ENCODE measurements around the gene HSPA1L.

HSPA1L gene

GRCh38 chr6:31780507-31781243, 34.4 kb downstream of the HSPA1L start:
- no peak for DNase-seq

- DNase-seq: no peak
Measured at GRCh38 chr6:31779908-31780307, 35.2 kb downstream of the HSPA1L start.

- no peak for DNase-seq
Measured at GRCh38 chr6:31778999-31779885, 35.8 kb downstream of the HSPA1L start.

DNA sequence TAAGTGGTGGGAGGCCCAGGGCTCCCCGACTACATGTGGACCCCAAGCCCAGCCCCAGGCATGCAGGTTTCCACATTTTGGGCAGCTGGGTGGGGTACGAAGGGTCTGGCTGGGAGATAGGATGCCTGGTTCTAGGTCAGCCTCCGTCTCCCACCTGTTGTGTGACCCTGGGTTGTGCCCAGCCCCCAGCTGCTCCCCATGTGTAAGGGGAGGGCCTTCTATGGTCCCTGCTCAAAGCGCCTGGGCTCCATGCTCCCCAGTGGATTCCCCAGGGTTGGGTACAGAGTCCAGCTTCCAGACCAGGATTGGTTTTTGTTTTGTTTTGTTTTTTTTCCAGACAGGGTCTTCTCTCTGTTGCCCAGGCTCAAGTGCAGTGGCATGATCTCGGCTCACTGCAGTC, 36.9 kb downstream of the HSPA1L start:
- DNase-seq: no peak

DNA sequence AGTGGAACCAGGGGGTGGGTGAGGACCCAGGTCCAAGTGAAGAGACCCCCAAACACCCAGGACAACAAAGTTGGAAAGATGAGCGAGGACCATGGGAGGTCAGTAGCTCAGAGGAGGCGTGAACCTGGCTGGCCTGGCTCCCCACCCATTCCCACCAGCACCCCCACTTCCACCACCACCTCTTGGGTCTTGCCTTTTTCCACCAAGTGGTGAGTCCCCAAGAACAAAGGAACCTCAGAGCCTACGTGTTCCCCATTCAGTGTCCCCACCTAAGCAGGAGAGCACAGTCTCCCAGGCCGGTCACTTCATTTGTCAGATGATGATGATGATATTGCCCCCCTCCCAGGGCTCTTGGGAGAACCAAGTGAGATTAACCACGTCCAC, 37.4 kb downstream of the HSPA1L start:
- no peak for DNase-seq

DNA sequence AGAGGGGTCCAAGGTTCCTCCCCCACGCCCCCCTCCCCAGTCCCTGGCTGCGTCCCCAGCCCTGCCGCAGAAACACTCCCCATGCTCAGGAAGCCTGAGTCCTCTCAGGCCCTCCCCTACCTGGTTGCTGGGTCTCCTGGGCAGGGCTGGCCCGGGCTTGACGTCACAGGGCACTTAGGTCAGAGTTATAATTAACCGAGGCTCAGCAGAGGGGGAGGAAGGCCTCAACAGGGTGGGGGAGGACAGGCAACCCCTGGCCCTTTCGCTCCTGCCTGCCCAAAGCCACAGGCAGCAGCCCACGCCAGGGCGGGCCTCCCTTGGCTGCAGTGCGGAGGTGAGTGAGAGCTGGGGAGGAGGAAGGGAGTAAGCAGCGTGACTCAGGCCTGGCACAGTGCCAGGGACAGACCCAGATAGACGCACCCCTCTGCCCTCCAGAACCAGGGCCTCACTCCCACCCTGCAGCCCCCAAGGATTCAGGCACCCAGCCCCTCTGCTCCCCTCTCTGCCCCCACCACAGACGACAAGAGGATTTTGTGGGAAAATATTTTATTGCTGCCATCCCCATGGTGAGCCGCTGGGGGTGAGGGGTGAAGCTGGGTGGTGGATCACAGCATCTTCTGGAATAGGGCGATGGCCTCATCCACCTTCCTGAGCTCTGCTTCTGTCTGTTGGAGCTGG, 38.0 kb downstream of the HSPA1L start, which contains the start of gene VWA7:
TSS of gene VWA7 (minus strand) at position 340 of the 678 bp plus-strand sequence. CDS start 549 bp downstream, outside the sequence.
- DNase-seq: peak; percentile 79

DNA sequence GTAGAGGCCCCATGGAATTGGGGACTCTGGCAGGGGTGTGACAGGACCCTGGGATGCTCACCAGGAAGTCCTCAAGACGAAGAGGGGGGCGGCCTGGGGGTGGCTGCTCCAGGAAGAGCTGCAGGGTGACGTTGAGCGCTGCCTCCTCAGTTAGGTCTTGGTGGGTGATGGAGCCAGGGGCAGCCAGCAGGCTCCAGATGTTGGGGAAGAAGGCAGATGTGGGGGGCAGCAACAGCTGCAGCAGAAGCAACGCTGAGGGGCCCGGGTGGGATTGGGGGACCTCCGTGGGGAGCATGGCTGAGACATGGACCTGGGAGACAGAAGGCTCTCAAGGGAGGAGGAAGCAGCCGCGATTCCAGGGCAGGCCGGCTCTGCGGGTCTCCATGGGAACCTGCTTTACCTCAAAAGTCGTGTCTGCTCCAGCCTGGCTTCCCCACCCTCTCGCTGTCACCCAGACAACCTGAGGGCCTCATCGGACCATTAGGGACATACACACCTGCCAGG, 38.5 kb downstream of the HSPA1L start:
- no peak for DNase-seq

DNA sequence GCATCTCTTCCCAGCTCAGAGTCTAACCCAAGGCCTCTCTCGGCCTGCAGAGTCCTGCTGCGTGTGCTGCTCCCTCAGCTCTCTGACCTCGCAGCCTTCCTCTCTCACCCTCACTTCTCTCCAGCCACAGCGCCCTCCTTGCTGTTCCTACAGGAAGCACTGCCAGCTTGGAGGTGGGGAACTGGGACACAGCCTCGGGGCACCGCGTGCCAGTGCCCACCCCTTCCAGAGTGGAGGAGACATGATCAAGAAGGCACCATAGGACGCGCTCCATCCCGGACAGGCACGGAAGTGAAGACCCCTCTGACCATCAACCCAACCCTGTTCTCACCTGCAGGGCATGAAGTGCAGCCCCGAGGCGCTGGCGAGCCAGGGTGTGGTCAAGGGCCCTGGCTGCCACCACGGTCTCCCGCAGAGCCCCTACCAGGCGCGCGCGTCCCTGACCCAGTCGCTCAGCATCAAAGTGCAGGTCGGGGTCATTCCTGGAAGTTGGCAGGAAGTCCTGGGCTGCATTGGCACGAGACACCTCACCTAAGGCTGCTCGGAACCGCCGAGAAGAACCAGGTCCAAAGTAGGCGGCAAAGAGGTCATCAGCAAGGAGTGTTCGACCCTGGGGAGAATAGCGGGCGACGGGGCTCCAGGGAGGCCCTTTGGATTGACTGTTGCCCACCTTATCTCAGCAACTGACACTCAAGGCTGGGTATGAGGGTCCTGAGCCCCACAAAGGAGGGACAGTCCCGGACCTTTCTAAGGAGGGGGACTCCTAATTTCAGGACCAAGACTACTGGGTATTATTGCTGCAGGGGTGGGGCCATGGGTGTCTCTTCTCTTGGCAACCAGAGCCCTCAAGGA, 39.2 kb downstream of the HSPA1L start:
- DNase-seq: no peak

- no peak for DNase-seq
Measured at GRCh38 chr6:31775184-31775583, 39.9 kb downstream of the HSPA1L start.

- no peak for DNase-seq
Measured at GRCh38 chr6:31771992-31772358, 43.1 kb downstream of the HSPA1L start.

- DNase-seq: no peak
Measured at GRCh38 chr6:31770860-31771259, 44.2 kb downstream of the HSPA1L start.

DNA sequence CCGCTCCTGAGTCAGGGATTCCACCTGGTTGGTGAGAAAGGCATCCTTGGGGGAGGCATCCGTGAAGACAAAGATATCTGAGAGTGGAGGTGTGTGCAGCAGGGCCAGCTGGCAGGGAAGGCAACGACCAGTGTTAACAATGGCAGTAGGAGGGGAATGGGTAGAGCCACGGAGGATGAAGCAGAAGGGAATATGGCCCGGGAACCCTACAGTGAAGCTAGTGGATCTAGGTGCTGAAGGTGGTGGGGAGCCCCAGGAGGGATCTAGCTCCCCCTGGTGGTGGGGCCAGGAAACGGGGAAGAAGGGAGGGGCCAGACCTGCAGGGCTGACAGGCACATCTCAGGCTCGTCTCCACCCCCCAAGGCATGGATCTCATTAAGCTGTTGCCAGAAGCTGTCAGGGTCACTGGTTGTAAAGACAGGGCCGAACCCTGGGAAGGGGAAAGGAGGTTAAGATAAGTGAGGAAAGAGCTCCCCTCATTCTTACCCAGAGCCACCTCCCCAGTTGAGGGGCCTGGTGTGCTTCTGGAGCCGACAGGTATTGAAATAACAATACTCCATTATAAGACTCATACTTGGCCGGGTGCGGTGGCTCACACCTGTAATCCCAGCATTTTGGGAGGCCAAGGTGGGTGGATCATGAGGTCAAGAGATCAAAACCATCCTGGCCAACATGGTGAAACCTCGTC, 45.3 kb downstream of the HSPA1L start:
- DNase-seq: peak; percentile 87

DNA sequence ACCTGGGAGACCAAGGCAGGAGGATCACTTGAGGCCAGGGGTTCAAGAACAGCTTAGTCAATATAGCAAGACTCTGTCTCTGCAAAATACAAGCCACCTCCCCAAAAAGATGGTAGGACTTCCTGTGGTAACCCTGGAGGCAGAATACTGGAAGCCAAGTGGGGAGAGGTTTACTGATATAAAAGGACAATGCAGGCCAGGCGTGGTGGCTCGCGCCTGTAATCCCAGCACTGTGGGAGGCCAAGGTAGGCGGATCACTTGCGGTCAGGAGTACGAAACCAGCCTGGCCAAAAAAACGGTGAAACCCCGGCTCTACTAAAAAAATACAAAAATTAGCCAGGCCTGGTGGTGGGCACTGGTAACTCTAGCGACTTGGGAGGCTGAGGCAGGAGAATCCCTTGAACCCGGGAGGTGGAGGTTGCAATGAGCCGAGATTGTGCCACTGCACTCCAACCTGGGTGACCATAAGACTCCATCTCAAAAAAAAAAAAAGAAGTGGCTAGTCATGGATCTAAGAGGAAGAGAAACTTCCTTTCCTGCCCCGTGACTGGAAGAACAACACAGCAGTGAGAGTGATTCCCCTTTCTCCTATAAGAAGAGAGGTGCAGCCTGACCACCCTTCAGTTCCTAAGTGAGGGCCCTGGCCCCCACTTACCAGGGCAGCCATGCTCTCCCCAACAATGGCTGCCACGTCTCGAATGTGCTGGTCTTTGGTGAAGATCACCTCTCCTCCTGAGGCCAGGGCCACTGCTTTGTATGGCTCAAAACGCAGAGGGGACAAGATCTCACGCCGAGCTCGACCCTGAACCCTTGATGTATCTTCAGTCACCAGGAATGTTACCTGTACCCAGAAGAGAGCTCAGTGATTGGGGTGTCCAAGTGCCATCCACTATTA, 46.5 kb downstream of the HSPA1L start:
- no peak for DNase-seq

- no peak for DNase-seq
Measured at GRCh38 chr6:31767096-31767645, 47.9 kb downstream of the HSPA1L start.

DNA sequence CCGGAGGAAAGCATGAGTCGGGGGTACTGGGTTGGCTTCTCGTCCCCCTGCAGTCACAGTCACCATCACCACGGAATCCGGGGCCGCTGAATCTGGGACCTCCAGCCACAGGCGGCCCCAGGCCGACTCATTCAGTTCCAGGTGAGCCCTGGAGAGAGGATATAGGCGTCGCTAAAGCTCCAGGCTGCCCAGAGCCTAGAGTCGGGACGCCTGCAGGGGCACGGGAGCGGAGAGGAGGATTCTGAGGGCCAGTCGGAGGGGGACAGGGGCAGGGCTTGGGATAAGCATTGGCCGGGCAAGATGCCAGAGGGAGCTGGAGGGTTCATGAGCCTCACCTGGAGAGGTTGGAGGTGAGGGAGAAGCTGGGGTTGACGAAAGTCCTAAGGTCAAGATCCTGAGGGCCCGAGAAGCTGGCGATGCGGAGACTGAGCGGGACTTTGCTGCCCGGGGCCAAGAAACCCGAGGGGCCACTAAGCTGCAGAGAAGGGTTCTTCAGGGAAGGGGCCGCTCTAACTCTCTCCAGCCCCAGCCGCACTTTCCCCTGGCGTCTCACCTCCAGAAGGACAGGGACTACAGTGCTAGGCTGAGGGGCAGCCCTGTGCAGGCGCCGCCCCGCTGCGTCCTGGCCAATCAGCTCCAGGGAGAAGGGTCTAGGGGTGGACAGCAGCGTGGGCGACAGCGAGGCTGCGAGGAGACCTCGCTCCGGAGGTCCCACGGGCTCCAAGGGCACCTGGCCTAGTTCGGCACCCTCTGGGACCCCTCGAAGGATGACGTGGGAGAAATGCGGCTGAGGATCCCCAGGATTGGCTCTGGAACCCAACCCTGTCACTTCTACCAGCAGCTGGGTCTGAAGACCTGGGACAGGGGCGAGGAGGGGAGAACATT, 48.9 kb downstream of the HSPA1L start:
- no peak for DNase-seq

DNA sequence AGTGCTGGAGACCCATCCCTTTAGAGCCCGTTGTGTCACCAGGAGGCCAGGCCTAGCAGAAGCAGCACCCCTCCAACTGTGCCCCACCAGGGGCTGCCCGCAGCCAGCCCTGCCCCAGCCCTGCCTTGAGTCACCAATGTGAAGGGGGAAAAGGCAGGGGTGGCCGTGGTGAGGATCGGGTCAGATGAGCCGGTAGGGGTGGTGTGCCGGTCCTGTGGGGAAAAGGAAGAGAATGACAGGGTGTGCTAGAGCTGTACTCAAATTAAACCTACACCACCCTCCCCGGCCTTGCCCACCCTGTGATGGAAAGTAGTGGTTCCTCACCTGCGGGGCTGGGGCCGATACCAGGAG, 49.5 kb downstream of the HSPA1L start:
- DNase-seq: no peak

GRCh38 chr6:31764198-31764597, 50.9 kb downstream of the HSPA1L start:
- no peak for DNase-seq

DNA sequence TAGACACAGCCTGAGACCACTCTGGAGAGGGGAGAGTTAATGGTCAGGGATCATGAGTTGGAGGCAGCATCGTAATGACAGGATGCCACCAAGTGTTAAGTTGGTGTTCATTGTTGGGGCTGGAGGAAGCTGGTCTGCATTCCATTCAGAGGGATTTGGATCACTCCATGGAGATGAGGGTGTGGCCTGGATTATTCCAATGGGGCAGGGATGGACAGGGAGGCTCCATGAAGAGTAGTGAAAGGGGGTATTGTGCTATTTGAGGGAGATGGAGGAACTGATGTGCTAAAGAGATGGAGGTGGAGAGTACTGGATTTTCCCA, 51.5 kb downstream of the HSPA1L start:
- no peak for DNase-seq

- no peak for DNase-seq
Measured at GRCh38 chr6:31762878-31763618, 52.0 kb downstream of the HSPA1L start.
